Hepatocyte (in vitro differentiated cells): ENCODE measurements around the gene CPNE4. TPM values are rescaled to one million over a fixed set of nuclear protein-coding genes. Genes with fewer than 3 reads are reported as not detected.

Experiments used
- DNase-seq: peaks from one replicate; pipeline ENCODE4 v3.0.0-alpha.2; 2016; ENCODE audit warnings: low spot score
- H2AFZ ChIP-seq: fragments of 200-600 bp; sonication (generic); 2 replicates; pipeline ENCODE4 v1.6.0; 2016; ENCODE audit warnings: antibody characterized with exemption, mild to moderate bottlenecking
- H3K27ac ChIP-seq: fragments of 200-600 bp; sonication (generic); 2 replicates; pipeline ENCODE4 v1.5.1; 2016; ENCODE audit warnings: mild to moderate bottlenecking
- H3K27me3 ChIP-seq: fragments of 200-600 bp; sonication (generic); 2 replicates; pipeline ENCODE4 v1.6.1; 2016
- H3K36me3 ChIP-seq: fragments of 200-600 bp; sonication (generic); replicated peaks from 2 replicates; pipeline ENCODE4 v1.5.1; 2016; ENCODE audit warnings: low read depth; ENCODE audit not compliant: insufficient read depth
- H3K4me1 ChIP-seq: fragments of 200-600 bp; sonication (generic); 2 replicates; pipeline ENCODE4 v1.5.1; 2016; ENCODE audit warnings: mild to moderate bottlenecking, moderate library complexity; ENCODE audit not compliant: insufficient read depth
- H3K4me2 ChIP-seq: fragments of 200-600 bp; sonication (generic); 2 replicates; pipeline ENCODE4 v1.6.0; 2016
- H3K4me3 ChIP-seq: fragments of 200-600 bp; sonication (generic); 2 replicates; pipeline ENCODE4 v1.5.1; 2016; ENCODE audit warnings: mild to moderate bottlenecking
- H3K79me2 ChIP-seq: fragments of 200-600 bp; sonication (generic); 2 replicates; pipeline ENCODE4 v1.6.0; 2017; ENCODE audit warnings: mild to moderate bottlenecking
- H3K9me2 ChIP-seq: fragments of 200-600 bp; sonication (generic); replicated peaks from 2 replicates; pipeline ENCODE4 v1.6.0; 2017; ENCODE audit warnings: mild to moderate bottlenecking; ENCODE audit not compliant: insufficient read depth
- H3K9me3 ChIP-seq: fragments of 200-600 bp; sonication (generic); 2 replicates; pipeline ENCODE4 v1.5.1; 2016; ENCODE audit warnings: low read depth, mild to moderate bottlenecking
- H4K20me1 ChIP-seq: fragments of 200-600 bp; sonication (generic); 2 replicates; pipeline ENCODE4 v1.6.0; 2016; ENCODE audit warnings: mild to moderate bottlenecking; ENCODE audit not compliant: insufficient read depth, poor library complexity, severe bottlenecking
- CTCF ChIP-seq: fragments of 200-600 bp; sonication (generic); IDR thresholded peaks from 2 replicates; pipeline ENCODE4 v1.5.1; 2016; ENCODE audit warnings: antibody characterized with exemption, mild to moderate bottlenecking; ENCODE audit not compliant: poor library complexity
- EZH2 ChIP-seq: fragments of 200-600 bp; sonication (generic); IDR thresholded peaks from 2 replicates; pipeline ENCODE4 v1.6.1; 2016; ENCODE audit warnings: antibody characterized with exemption, mild to moderate bottlenecking, borderline replicate concordance
- EZH2phosphoT487 ChIP-seq: fragments of 200-600 bp; sonication (generic); IDR thresholded peaks from one replicate; pipeline ENCODE4 v1.6.1; 2018; ENCODE audit warnings: antibody characterized with exemption, mild to moderate bottlenecking, low read depth, moderate library complexity; ENCODE audit not compliant: unreplicated experiment, severe bottlenecking
- WGBS: methylation state at CpG from one replicate; pipeline ENCODE4 v1.1.6; 2016; ENCODE audit warnings: low lambda C conversion rate; ENCODE audit errors: missing lambda C conversion rate; 5-methylcytosine and 5-hydroxymethylcytosine counted together
- polyA plus RNA-seq: library from polyadenylated mRNA; unstranded; fragments of >200 nt; fragmentation: Nextera tagmentation; extraction: Ambion mirVana; gene quantifications from 2 replicates; pipeline ENCODE4 v1.2.1, GENCODE V29; 2016
- total RNA-seq: library from RNA; depleted of rRNA; stranded (reverse); fragments of >200 nt; gene quantifications from 2 replicates; pipeline ENCODE4 v1.2.3, GENCODE V29; 2014

The CPNE4 gene
- total and polyA plus RNA-seq, 2 experiments from 2014 or later: 0.37 to 0.52 TPM

- TF ChIP-seq EZH2 (no peak), EZH2phosphoT487 (no peak), CTCF (no peak)
- no peak overlapping the region for H2AFZ ChIP-seq
- H3K9me3 ChIP-seq: no peaks in the 10 kb centered on the region
- H3K4me3 ChIP-seq: no peak overlapping the region
- H4K20me1 ChIP-seq: no peaks in the 10 kb centered on the region
- 82% methylated on average over 1 of the region's 1 CpG for WGBS
- H3K36me3 ChIP-seq: no peaks in the 10 kb centered on the region
- no peaks in the 10 kb centered on the region for H3K9me2 ChIP-seq
- H3K27ac ChIP-seq: no peak overlapping the region
- H3K79me2 ChIP-seq: no peaks in the 10 kb centered on the region
- no peaks in the 10 kb centered on the region for H3K27me3 ChIP-seq
- H3K4me2 ChIP-seq: no peak overlapping the region
- DNase-seq: no peak
- H3K4me1 ChIP-seq: no peaks in the 10 kb centered on the region
Observed at GRCh38 chr3:131623431-131623830, 411.4 kb downstream of the CPNE4 start.

GRCh38 chr3:131622726-131623125, 412.1 kb downstream of the CPNE4 start:
- Histone ChIP-seq H3K4me2 (no peak overlapping the region), H3K9me3 (no peaks in the 10 kb centered on the region), H3K79me2 (no peaks in the 10 kb centered on the region), H3K4me3 (no peak overlapping the region), H3K27ac (no peak overlapping the region), H3K4me1 (no peaks in the 10 kb centered on the region), H3K27me3 (no peaks in the 10 kb centered on the region), H2AFZ (no peak overlapping the region), H3K9me2 (no peaks in the 10 kb centered on the region), H4K20me1 (no peaks in the 10 kb centered on the region), H3K36me3 (no peaks in the 10 kb centered on the region)
- no peak for TF ChIP-seq EZH2
- TF ChIP-seq EZH2phosphoT487: no peak
- TF ChIP-seq CTCF: no peak
- WGBS: 89% methylated on average over 5 of the region's 5 CpGs
- DNase-seq: no peak

- Histone ChIP-seq H2AFZ (no peak overlapping the region), H3K27ac (no peak overlapping the region), H3K27me3 (no peaks in the 10 kb centered on the region), H3K4me2 (no peak overlapping the region), H3K79me2 (no peaks in the 10 kb centered on the region), H3K36me3 (no peaks in the 10 kb centered on the region), H3K4me1 (no peaks in the 10 kb centered on the region), H4K20me1 (no peaks in the 10 kb centered on the region), H3K9me2 (no peaks in the 10 kb centered on the region), H3K4me3 (no peak overlapping the region), H3K9me3 (no peaks in the 10 kb centered on the region)
- 100% methylated on average over 1 of the region's 1 CpG for WGBS
- no peak for DNase-seq
- TF ChIP-seq EZH2 (no peak), EZH2phosphoT487 (no peak), CTCF (no peak)
Observed at GRCh38 chr3:131620977-131621376, 413.8 kb downstream of the CPNE4 start.

DNA sequence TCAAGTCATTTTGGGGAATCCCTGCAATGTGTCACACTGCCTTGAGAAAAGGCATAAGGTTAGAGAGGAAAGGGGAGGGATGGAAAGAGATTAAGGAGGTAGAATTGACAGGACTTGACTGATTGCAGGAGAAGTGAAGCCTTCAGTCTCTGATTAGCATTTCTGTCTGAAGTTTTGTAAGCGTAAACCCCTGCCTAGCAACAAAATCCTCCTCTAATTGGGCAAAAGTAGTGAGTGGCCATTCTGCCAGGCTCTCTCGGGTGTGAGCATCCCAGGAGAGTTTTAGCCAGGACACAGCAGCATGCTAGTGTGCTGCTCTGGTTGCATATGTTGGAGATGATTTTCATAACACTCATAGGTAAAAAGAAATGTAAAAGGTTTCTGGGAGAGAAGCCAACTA, 415.0 kb downstream of the CPNE4 start:
- H3K27me3 ChIP-seq: no peaks in the 10 kb centered on the region
- no peaks in the 10 kb centered on the region for H3K36me3 ChIP-seq
- H3K4me1 ChIP-seq: no peaks in the 10 kb centered on the region
- no peak for DNase-seq
- H3K9me3 ChIP-seq: no peaks in the 10 kb centered on the region
- H3K9me2 ChIP-seq: no peaks in the 10 kb centered on the region
- no peak overlapping the region for H3K4me3 ChIP-seq
- no peaks in the 10 kb centered on the region for H3K79me2 ChIP-seq
- H2AFZ ChIP-seq: no peak overlapping the region
- TF ChIP-seq CTCF: no peak
- TF ChIP-seq EZH2: no peak
- TF ChIP-seq EZH2phosphoT487: no peak
- H4K20me1 ChIP-seq: no peaks in the 10 kb centered on the region
- no peak overlapping the region for H3K4me2 ChIP-seq
- H3K27ac ChIP-seq: no peak overlapping the region
- 42% methylated on average over 2 of the region's 2 CpGs for WGBS
